HepG2 (cell line): ENCODE data around the gene SIVA1. TPM values are rescaled to one million over a fixed set of nuclear protein-coding genes. Genes with fewer than 3 reads are reported as not detected.
A peak's percentile ranks its signal among the peaks of the same experiment; 100 is the strongest.

Experiments used
- CBX2 ChIP-seq, 2 experiments: fragments of 200-600 bp in 1 of 2; sonication (generic); formaldehyde crosslinking in 1 of 2; IDR thresholded peaks; 2 replicates each; pipeline versions ENCODE4 v1.7.0 to v1.8.1; 2018 to 2022; ENCODE audit warnings: low read depth in 2 of 2, low read length in 1 of 2, mild to moderate bottlenecking in 1 of 2, missing genetic modification reagents in 1 of 2
- GABPA ChIP-seq, 2 experiments: IDR thresholded peaks; 2 replicates each; pipeline ENCODE4 v1.6.1; 2011 to 2016; ENCODE audit warnings: low read depth in 2 of 2, low read length in 1 of 2, missing biosample characterization in 1 of 2, missing genetic modification characterization in 1 of 2
- HNRNPK ChIP-seq: fragments of 200-400 bp; formaldehyde crosslinking; IDR thresholded peaks from 2 replicates; pipeline ENCODE4 v1.6.1; 2018; ENCODE audit warnings: low read length, low read depth, moderate library complexity, mild to moderate bottlenecking; ENCODE audit not compliant: poor library complexity, severe bottlenecking
- KDM5B ChIP-seq: sonication (generic); formaldehyde crosslinking; IDR thresholded peaks from 2 replicates; pipeline ENCODE4 v1.4.0; 2020; ENCODE audit warnings: missing genetic modification reagents, mild to moderate bottlenecking, borderline replicate concordance
- MYC ChIP-seq: sonication (generic); formaldehyde crosslinking; IDR thresholded peaks from 2 replicates; pipeline ENCODE4 v1.9.0; 2021; ENCODE audit warnings: missing genetic modification reagents, borderline replicate concordance
- NR3C1 ChIP-seq: sonication (generic); formaldehyde crosslinking; IDR thresholded peaks from 2 replicates; pipeline ENCODE4 v1.4.0; 2020; ENCODE audit warnings: missing genetic modification reagents
- RCOR2 ChIP-seq: IDR thresholded peaks from 2 replicates; pipeline ENCODE4 v1.6.1; 2016; ENCODE audit warnings: missing biosample characterization, missing genetic modification reagents
- RXRB ChIP-seq: IDR thresholded peaks from 2 replicates; pipeline ENCODE4 v1.6.1; 2016; ENCODE audit warnings: borderline replicate concordance, missing genetic modification reagents, missing compliant biosample characterization
- SOX6 ChIP-seq, 2 experiments: fragments of 450-650 bp in 1 of 2; sonication (generic) in 1 of 2; formaldehyde crosslinking in 1 of 2; IDR thresholded peaks; 2 replicates each; pipeline versions ENCODE4 v1.4.0 to v1.6.1; 2017 to 2020; ENCODE audit warnings: antibody characterized with exemption in 1 of 2, mild to moderate bottlenecking in 1 of 2, missing genetic modification reagents in 1 of 2
- SP1 ChIP-seq, 2 experiments: fragments of 450-650 bp in 1 of 2; sonication (generic) in 1 of 2; formaldehyde crosslinking in 1 of 2; IDR thresholded peaks; 2 replicates each; pipeline versions ENCODE4 v1.4.0 to v1.6.1; 2016 to 2020; ENCODE audit warnings: missing genetic modification reagents in 1 of 2
- TRIM24 ChIP-seq: sonication (generic); formaldehyde crosslinking; IDR thresholded peaks from 2 replicates; pipeline ENCODE4 v1.8.0; 2022; ENCODE audit warnings: mild to moderate bottlenecking, missing genetic modification reagents
- ZIK1 ChIP-seq: sonication (generic); formaldehyde crosslinking; IDR thresholded peaks from 2 replicates; pipeline ENCODE4 v1.5.0; 2020; ENCODE audit warnings: mild to moderate bottlenecking, low read depth, missing genetic modification reagents, borderline replicate concordance
- ZNF30 ChIP-seq: sonication (generic); formaldehyde crosslinking; IDR thresholded peaks from 2 replicates; pipeline ENCODE4 v1.5.0; 2020; ENCODE audit warnings: mild to moderate bottlenecking, missing genetic modification reagents
- ZNF350 ChIP-seq: sonication (generic); formaldehyde crosslinking; IDR thresholded peaks from 2 replicates; pipeline ENCODE4 v1.4.0; 2020; ENCODE audit warnings: mild to moderate bottlenecking, low read depth, missing genetic modification reagents, borderline replicate concordance
- ZNF441 ChIP-seq: sonication (generic); formaldehyde crosslinking; IDR thresholded peaks from 2 replicates; pipeline ENCODE4 v1.7.0; 2021; ENCODE audit warnings: missing genetic modification reagents, borderline replicate concordance
- ZNF557 ChIP-seq: sonication (generic); formaldehyde crosslinking; IDR thresholded peaks from 2 replicates; pipeline ENCODE4 v1.4.0; 2020; ENCODE audit warnings: missing genetic modification reagents
- ZNF672 ChIP-seq: sonication (generic); formaldehyde crosslinking; IDR thresholded peaks from 2 replicates; pipeline ENCODE4 v1.8.1; 2022; ENCODE audit warnings: missing genetic modification reagents
- ZNF776 ChIP-seq: sonication (generic); formaldehyde crosslinking; IDR thresholded peaks from 2 replicates; pipeline ENCODE4 v1.4.0; 2020; ENCODE audit warnings: mild to moderate bottlenecking, missing genetic modification reagents
- polyA plus RNA-seq, 8 experiments: library from polyadenylated mRNA; depleted of rRNA in 3 of 8; stranded (reverse) in 7 of 8; unstranded in 1 of 8; fragments of >200 nt; fragmentation: Illumina TruSeq in 4 of 8; extraction: Trizol in 4 of 8; gene quantifications; 2 replicates each; pipeline versions ENCODE4 v1.2.1 to v1.2.3, GENCODE V29; 2011 to 2016; ENCODE audit warnings: low read depth in 4 of 8, missing spikeins in 1 of 8, mixed read lengths in 1 of 8; ENCODE audit not compliant: insufficient read depth in 1 of 8
- total RNA-seq, 5 experiments: library from RNA; depleted of rRNA; stranded (reverse); fragments of >200 nt; fragmentation: Illumina TruSeq; extraction: Trizol; gene quantifications; 2 replicates each; pipeline ENCODE4 v1.2.3, GENCODE V29; 2016; ENCODE audit warnings: low read depth in 1 of 5
- TF ChIP-seq, protein P1 (sequence below): sonication (generic); formaldehyde crosslinking; conservative IDR thresholded peaks from 2 replicates; pipeline ENCODE4 v1.8.0; 2022; ENCODE audit warnings: missing genetic modification reagents
- TF ChIP-seq, protein P2 (sequence below): sonication (generic); formaldehyde crosslinking; IDR thresholded peaks from 2 replicates; pipeline ENCODE4 v1.8.1; 2022; ENCODE audit warnings: mild to moderate bottlenecking, missing genetic modification reagents
- TF ChIP-seq, protein P3 (sequence below): sonication (generic); formaldehyde crosslinking; IDR thresholded peaks from 2 replicates; pipeline ENCODE4 v1.8.0; 2022; ENCODE audit warnings: mild to moderate bottlenecking, missing genetic modification reagents, borderline replicate concordance
- TF ChIP-seq, protein P4 (sequence below): sonication (generic); formaldehyde crosslinking; conservative IDR thresholded peaks from 2 replicates; pipeline ENCODE4 v1.5.0; 2020; ENCODE audit warnings: missing genetic modification reagents

Gene SIVA1
- total and polyA plus RNA-seq, 2 of the 13 experiments (the other 11 are each of a cell fraction or from before 2014, with no cell fraction given) = 123 to 186 TPM

DNA sequence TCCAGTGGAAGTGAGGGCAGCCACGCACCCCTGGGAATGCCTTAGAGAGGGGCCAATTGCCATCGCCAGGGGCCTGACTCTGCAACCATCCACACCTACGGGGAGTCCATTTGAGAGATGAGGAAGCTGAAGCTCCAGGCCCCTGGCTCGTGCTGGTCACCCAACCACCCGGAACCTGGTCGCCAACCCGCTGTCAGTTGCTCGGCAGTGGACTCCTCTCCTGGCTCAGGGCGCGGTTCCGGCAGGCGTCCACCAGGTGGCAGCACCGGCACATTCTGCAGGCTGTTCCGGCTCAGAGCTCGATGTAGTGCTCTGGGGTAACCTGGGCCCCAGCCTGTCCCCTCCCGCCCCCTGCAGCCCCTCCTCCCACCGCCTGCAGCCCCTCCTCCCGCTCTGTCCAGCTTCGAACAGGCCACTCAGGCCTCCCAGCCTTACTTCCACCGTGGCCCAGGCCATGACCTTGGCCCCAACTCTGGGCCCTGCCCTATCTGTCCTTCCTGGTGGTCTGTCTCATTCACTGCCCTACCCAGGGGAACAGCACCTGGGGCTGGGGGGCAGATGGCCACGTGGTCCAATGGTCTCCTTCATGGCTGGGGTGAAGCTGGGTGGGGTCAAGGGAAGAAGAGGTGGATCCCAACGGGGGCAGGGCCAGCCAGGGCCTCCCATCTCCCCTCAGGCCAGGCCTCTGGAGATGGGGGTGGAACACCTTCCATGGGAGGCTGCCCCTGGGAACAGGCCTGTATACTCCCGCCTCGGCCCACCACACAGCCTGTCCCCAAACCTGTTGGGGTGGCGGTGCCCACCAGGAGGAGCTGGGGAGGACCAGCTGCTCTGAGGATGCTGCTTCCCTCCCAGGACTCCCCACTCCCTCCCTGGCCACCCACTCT lies 15.7 kb downstream of the SIVA1 start (continued):
- no peak for TF ChIP-seq SP1 (IDR thresholded peaks at IDR 0.05)
- TF ChIP-seq SP1 (CRISPR knock-in tag; IDR thresholded peaks at IDR 0.05) = no peak
- TF ChIP-seq TRIM24 (CRISPR knock-in tag) = no peak
- TF ChIP-seq RXRB (CRISPR knock-in tag) = peak; percentile 66
- no peak for TF ChIP-seq SOX6 (IDR thresholded peaks at IDR 0.05)
- TF ChIP-seq SOX6 (CRISPR knock-in tag; IDR thresholded peaks at IDR 0.05) = no peak; the same call in none of the 2 replicates
- TF ChIP-seq, protein P1, sequence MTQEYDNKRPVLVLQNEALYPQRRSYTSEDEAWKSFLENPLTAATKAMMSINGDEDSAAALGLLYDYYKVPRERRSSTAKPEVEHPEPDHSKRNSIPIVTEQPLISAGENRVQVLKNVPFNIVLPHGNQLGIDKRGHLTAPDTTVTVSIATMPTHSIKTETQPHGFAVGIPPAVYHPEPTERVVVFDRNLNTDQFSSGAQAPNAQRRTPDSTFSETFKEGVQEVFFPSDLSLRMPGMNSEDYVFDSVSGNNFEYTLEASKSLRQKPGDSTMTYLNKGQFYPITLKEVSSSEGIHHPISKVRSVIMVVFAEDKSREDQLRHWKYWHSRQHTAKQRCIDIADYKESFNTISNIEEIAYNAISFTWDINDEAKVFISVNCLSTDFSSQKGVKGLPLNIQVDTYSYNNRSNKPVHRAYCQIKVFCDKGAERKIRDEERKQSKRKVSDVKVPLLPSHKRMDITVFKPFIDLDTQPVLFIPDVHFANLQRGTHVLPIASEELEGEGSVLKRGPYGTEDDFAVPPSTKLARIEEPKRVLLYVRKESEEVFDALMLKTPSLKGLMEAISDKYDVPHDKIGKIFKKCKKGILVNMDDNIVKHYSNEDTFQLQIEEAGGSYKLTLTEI = no peak
- no peak for TF ChIP-seq ZNF441 (CRISPR knock-in tag)
- no peak for TF ChIP-seq CBX2 (IDR thresholded peaks at IDR 0.05; ENCODE audit: low read depth, low read length)
- TF ChIP-seq CBX2 (CRISPR knock-in tag; IDR thresholded peaks at IDR 0.05; ENCODE audit: low read depth) = no peak
- no peak for TF ChIP-seq ZIK1 (CRISPR knock-in tag)
- TF ChIP-seq NR3C1 (CRISPR knock-in tag) = no peak
- no peak for TF ChIP-seq ZNF672 (CRISPR knock-in tag)
- no peak for TF ChIP-seq ZNF776
- no peak for TF ChIP-seq GABPA (IDR thresholded peaks at IDR 0.05; ENCODE audit: low read depth, low read length)
- peak; percentile 26 for TF ChIP-seq GABPA (CRISPR knock-in tag; IDR thresholded peaks at IDR 0.05; ENCODE audit: low read depth)
- TF ChIP-seq, protein P2, sequence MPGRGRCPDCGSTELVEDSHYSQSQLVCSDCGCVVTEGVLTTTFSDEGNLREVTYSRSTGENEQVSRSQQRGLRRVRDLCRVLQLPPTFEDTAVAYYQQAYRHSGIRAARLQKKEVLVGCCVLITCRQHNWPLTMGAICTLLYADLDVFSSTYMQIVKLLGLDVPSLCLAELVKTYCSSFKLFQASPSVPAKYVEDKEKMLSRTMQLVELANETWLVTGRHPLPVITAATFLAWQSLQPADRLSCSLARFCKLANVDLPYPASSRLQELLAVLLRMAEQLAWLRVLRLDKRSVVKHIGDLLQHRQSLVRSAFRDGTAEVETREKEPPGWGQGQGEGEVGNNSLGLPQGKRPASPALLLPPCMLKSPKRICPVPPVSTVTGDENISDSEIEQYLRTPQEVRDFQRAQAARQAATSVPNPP (CRISPR knock-in tag) = no peak
- peak; percentile 20; the same call in 1 of the 2 replicates for TF ChIP-seq KDM5B
- peak; percentile 88 for TF ChIP-seq MYC (CRISPR knock-in tag)
- TF ChIP-seq RCOR2 (CRISPR knock-in tag) = no peak
- TF ChIP-seq ZNF350 = no peak
- TF ChIP-seq, protein P3, sequence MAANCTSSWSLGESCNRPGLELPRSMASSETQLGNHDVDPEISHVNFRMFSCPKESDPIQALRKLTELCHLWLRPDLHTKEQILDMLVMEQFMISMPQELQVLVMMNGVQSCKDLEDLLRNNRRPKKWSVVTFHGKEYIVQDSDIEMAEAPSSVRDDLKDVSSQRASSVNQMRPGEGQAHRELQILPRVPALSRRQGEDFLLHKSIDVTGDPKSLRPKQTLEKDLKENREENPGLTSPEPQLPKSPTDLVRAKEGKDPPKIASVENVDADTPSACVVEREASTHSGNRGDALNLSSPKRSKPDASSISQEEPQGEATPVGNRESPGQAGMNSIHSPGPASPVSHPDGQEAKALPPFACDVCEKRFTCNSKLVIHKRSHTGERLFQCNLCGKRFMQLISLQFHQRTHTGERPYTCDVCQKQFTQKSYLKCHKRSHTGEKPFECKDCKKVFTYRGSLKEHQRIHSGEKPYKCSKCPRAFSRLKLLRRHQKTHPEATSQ (CRISPR knock-in tag) = no peak
- TF ChIP-seq HNRNPK = no peak
- no peak for TF ChIP-seq ZNF557
- no peak for TF ChIP-seq ZNF30
- TF ChIP-seq, protein P4, sequence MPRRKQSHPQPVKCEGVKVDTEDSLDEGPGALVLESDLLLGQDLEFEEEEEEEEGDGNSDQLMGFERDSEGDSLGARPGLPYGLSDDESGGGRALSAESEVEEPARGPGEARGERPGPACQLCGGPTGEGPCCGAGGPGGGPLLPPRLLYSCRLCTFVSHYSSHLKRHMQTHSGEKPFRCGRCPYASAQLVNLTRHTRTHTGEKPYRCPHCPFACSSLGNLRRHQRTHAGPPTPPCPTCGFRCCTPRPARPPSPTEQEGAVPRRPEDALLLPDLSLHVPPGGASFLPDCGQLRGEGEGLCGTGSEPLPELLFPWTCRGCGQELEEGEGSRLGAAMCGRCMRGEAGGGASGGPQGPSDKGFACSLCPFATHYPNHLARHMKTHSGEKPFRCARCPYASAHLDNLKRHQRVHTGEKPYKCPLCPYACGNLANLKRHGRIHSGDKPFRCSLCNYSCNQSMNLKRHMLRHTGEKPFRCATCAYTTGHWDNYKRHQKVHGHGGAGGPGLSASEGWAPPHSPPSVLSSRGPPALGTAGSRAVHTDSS (CRISPR knock-in tag) = no peak
